Measurements from ENCODE around the gene ADISSP.

ADISSP gene

GRCh38 chr20:3786665-3787323 lies 19.2 kb upstream of the ADISSP start, which contains the start of gene CENPB:
TSS of gene CENPB (minus strand) at chr20:3786740. CDS start at chr20:3786483, 257 bp downstream.
- H3K4me3 ChIP-seq (ENCODE audit: low read depth, low read length): peak within 1 kb of the TSS; percentile 80
- peak; percentile 70 for TF ChIP-seq CTCF (IDR thresholded peaks at IDR 0.05; ENCODE audit: insufficient read depth, low read length, missing control alignments)
- ChIA-PET CTCF (interaction anchor here (0.6 to 11.6 kb wide), 16 partner anchors 8 to 298 kb away, joined by 3 to 255 read pairs (median 10); partner anchors contain the start of genes ADAM33, ADISSP, AP5S1 and CDC25B), POLR2A (interaction anchor here (1.0 to 2.2 kb wide), 8 partner anchors 9 to 110 kb away, joined by 3 to 12 read pairs (median 4); partner anchors contain the start of genes ADAM33, ADISSP, AP5S1 and CDC25B)
- DNase-seq (ENCODE audit: low read depth, low spot score): no peak

GRCh38 chr20:3786126-3786484 lies 18.6 kb upstream of the ADISSP start:
- DNase-seq (ENCODE audit: low read depth, low spot score): no peak
- TF ChIP-seq CTCF (IDR thresholded peaks at IDR 0.05; ENCODE audit: insufficient read depth, low read length, missing control alignments): peak; percentile 1
- ChIA-PET CTCF (interaction anchor here (0.6 to 11.6 kb wide), 11 partner anchors 9 to 107 kb away, joined by 3 to 255 read pairs (median 17); partner anchors contain the start of genes ADAM33, ADISSP, AP5S1 and CDC25B), POLR2A (interaction anchor here (1.0 to 2.2 kb wide), 7 partner anchors 10 to 109 kb away, joined by 3 to 12 read pairs (median 5); partner anchors contain the start of genes ADAM33, ADISSP, AP5S1 and CDC25B)
- peak overlapping the region; percentile 80 for H3K4me3 ChIP-seq (ENCODE audit: low read depth, low read length)

GRCh38 chr20:3785240-3786125 lies 17.9 kb upstream of the ADISSP start:
- no peak for DNase-seq (ENCODE audit: low read depth, low spot score)
- H3K4me3 ChIP-seq (ENCODE audit: low read depth, low read length): peak overlapping the region; percentile 80
- no peak for TF ChIP-seq CTCF (IDR thresholded peaks at IDR 0.05; ENCODE audit: insufficient read depth, low read length, missing control alignments)
- ChIA-PET POLR2A (interaction anchor here (1.1 to 2.2 kb wide), 6 partner anchors 10 to 109 kb away, joined by 3 to 12 read pairs (median 7); partner anchors contain the start of genes ADISSP, AP5S1 and CDC25B), CTCF (interaction anchor here (1.2 to 11.6 kb wide), 11 partner anchors 8 to 107 kb away, joined by 3 to 255 read pairs (median 17); partner anchors contain the start of genes ADAM33, ADISSP, AP5S1 and CDC25B)

GRCh38 chr20:3784863-3785239 lies 17.3 kb upstream of the ADISSP start:
- no peak for DNase-seq (ENCODE audit: low read depth, low spot score)
- no peak for TF ChIP-seq CTCF (IDR thresholded peaks at IDR 0.05; ENCODE audit: insufficient read depth, low read length, missing control alignments)
- ChIA-PET CTCF (interaction anchor here (2.2 to 11.6 kb wide), 6 partner anchors 10 to 106 kb away, joined by 9 to 255 read pairs (median 36); partner anchors contain the start of genes ADAM33, AP5S1 and CDC25B), POLR2A (interaction anchor here (2.1 to 2.2 kb wide), 2 partner anchors 17 to 36 kb away, joined by 9 to 12 read pairs; partner anchors contain the start of genes ADISSP and AP5S1)
- H3K4me3 ChIP-seq (ENCODE audit: low read depth, low read length): peak overlapping the region; percentile 80

GRCh38 chr20:3784216-3784853 lies 16.8 kb upstream of the ADISSP start:
- ChIA-PET POLR2A (no interaction called here), CTCF (interaction anchor here (1.1 to 11.6 kb wide), 9 partner anchors 11 to 106 kb away, joined by 3 to 255 read pairs (median 21); partner anchors contain the start of genes ADAM33, ADISSP, AP5S1 and CDC25B)
- no peak for TF ChIP-seq CTCF (IDR thresholded peaks at IDR 0.05; ENCODE audit: insufficient read depth, low read length, missing control alignments)
- H3K4me3 ChIP-seq (ENCODE audit: low read depth, low read length): peak overlapping the region; percentile 80
- DNase-seq (ENCODE audit: low read depth, low spot score): no peak

Measured in AG04449 (cell line).